Choroid plexus epithelial cell (primary cell): ENCODE measurements around the gene SEZ6.

Experiments used
- DNase-seq: peaks from one replicate; pipeline ENCODE4 v3.0.0-alpha.2; 2010; ENCODE audit warnings: low read depth
- H3K4me3 ChIP-seq: 2 replicates; pipeline ENCODE4 v1.5.1; 2011; ENCODE audit warnings: low read depth, mild to moderate bottlenecking, control low read depth, low read length, moderate library complexity
- CTCF ChIP-seq: conservative IDR thresholded peaks from 2 replicates; pipeline ENCODE4 v1.5.1; 2011; ENCODE audit warnings: low read depth, mild to moderate bottlenecking, control low read depth, inconsistent platforms, low read length, moderate library complexity

Gene SEZ6

GRCh38 chr17:28929787-28930186, 76.0 kb downstream of the SEZ6 start:
- no peak for TF ChIP-seq CTCF
- no peak overlapping the region for H3K4me3 ChIP-seq
- DNase-seq: no peak

GRCh38 chr17:28928061-28928460, 77.8 kb downstream of the SEZ6 start:
- no peak overlapping the region for H3K4me3 ChIP-seq
- DNase-seq: peak; percentile 63
- no peak for TF ChIP-seq CTCF

GRCh38 chr17:28926786-28927185, 79.0 kb downstream of the SEZ6 start:
- no peak for TF ChIP-seq CTCF
- H3K4me3 ChIP-seq: no peak overlapping the region

GRCh38 chr17:28926366-28926765, 79.5 kb downstream of the SEZ6 start:
- TF ChIP-seq CTCF: no peak
- no peak overlapping the region for H3K4me3 ChIP-seq
- no peak for DNase-seq

More at GRCh38 chr17:28926786-28927185, 79.0 kb downstream of the SEZ6 start:
- peak; percentile 42 for DNase-seq

- TF ChIP-seq CTCF: no peak
- DNase-seq: peak; percentile 87
- no peak overlapping the region for H3K4me3 ChIP-seq
These were observed 79.9 kb downstream of the SEZ6 start for GRCh38 chr17:28925912-28926365.

GRCh38 chr17:28920201-28920600, 85.6 kb downstream of the SEZ6 start:
- no peak for DNase-seq
- no peak overlapping the region for H3K4me3 ChIP-seq
- no peak for TF ChIP-seq CTCF

- H3K4me3 ChIP-seq: no peak overlapping the region
- DNase-seq: no peak
- no peak for TF ChIP-seq CTCF
These were observed 87.5 kb downstream of the SEZ6 start for GRCh38 chr17:28918295-28918694.
